Skeletal muscle satellite cell (primary cell): ENCODE results near the gene TAF4.

Source experiments
- H3K27me3 ChIP-seq: 2 replicates; pipeline ENCODE4 v1.7.0; 2013; ENCODE audit warnings: low read length; ENCODE audit not compliant: control insufficient read depth, insufficient read depth
- H3K36me3 ChIP-seq: 2 replicates; pipeline ENCODE4 v1.7.0; 2013; ENCODE audit warnings: mild to moderate bottlenecking, control low read depth, low read length; ENCODE audit not compliant: insufficient read depth
- H3K4me1 ChIP-seq: 2 replicates; pipeline ENCODE4 v1.7.0; 2013; ENCODE audit warnings: low read length; ENCODE audit not compliant: control insufficient read depth, insufficient read depth
- H3K4me2 ChIP-seq: 2 replicates; pipeline ENCODE4 v1.7.0; 2013; ENCODE audit warnings: mild to moderate bottlenecking, low read length
- H3K4me3 ChIP-seq: 2 replicates; pipeline ENCODE4 v1.7.0; 2013; ENCODE audit warnings: low read length
- H3K9ac ChIP-seq: 2 replicates; pipeline ENCODE4 v1.7.0; 2013; ENCODE audit warnings: mild to moderate bottlenecking, low read depth, low read length, moderate library complexity
- H3K9me3 ChIP-seq: replicated peaks from 2 replicates; pipeline ENCODE4 v1.7.0; 2013; ENCODE audit warnings: mild to moderate bottlenecking, control low read depth, low read length

Gene TAF4

GRCh38 chr20:62023935-62024334, 41.7 kb downstream of the TAF4 start:
- H3K9ac ChIP-seq: no peak overlapping the region
- no peaks in the 10 kb centered on the region for H3K27me3 ChIP-seq
- no peak overlapping the region for H3K4me3 ChIP-seq
- H3K4me1 ChIP-seq: peaks cover 6% of the 10 kb centered on the region
- no peaks in the 10 kb centered on the region for H3K9me3 ChIP-seq
- no peaks in the 10 kb centered on the region for H3K36me3 ChIP-seq
- no peak overlapping the region for H3K4me2 ChIP-seq

- no peak overlapping the region for H3K4me3 ChIP-seq
- no peaks in the 10 kb centered on the region for H3K27me3 ChIP-seq
- H3K36me3 ChIP-seq: no peaks in the 10 kb centered on the region
- H3K4me1 ChIP-seq: peaks cover 6% of the 10 kb centered on the region
- no peaks in the 10 kb centered on the region for H3K9me3 ChIP-seq
- H3K4me2 ChIP-seq: no peak overlapping the region
- H3K9ac ChIP-seq: no peak overlapping the region
Observed at GRCh38 chr20:62022575-62023139, 43.0 kb downstream of the TAF4 start.

GRCh38 chr20:62021793-62022385, 43.8 kb downstream of the TAF4 start:
- Histone ChIP-seq H3K4me1 (peaks cover 6% of the 10 kb centered on the region), H3K9ac (no peak overlapping the region), H3K4me3 (no peak overlapping the region), H3K36me3 (no peaks in the 10 kb centered on the region), H3K9me3 (no peaks in the 10 kb centered on the region), H3K4me2 (peak overlapping the region; percentile 27), H3K27me3 (no peaks in the 10 kb centered on the region)

GRCh38 chr20:62020935-62021701, 44.6 kb downstream of the TAF4 start:
- Histone ChIP-seq H3K4me2 (peak overlapping the region; percentile 20), H3K4me3 (no peak overlapping the region), H3K9me3 (no peaks in the 10 kb centered on the region), H3K27me3 (no peaks in the 10 kb centered on the region), H3K9ac (no peak overlapping the region), H3K36me3 (no peaks in the 10 kb centered on the region), H3K4me1 (peaks cover 6% of the 10 kb centered on the region)

- H3K4me1 ChIP-seq: peaks cover 6% of the 10 kb centered on the region
- no peaks in the 10 kb centered on the region for H3K27me3 ChIP-seq
- no peaks in the 10 kb centered on the region for H3K9me3 ChIP-seq
- H3K4me3 ChIP-seq: no peak overlapping the region
- no peak overlapping the region for H3K4me2 ChIP-seq
- no peak overlapping the region for H3K9ac ChIP-seq
- no peaks in the 10 kb centered on the region for H3K36me3 ChIP-seq
Observed at GRCh38 chr20:62019881-62020492, 45.7 kb downstream of the TAF4 start.

GRCh38 chr20:62019144-62019805, 46.4 kb downstream of the TAF4 start:
- Histone ChIP-seq H3K4me3 (no peak overlapping the region), H3K4me1 (peaks cover 6% of the 10 kb centered on the region), H3K36me3 (no peaks in the 10 kb centered on the region), H3K4me2 (peak overlapping the region; percentile 40), H3K27me3 (no peaks in the 10 kb centered on the region), H3K9ac (no peak overlapping the region), H3K9me3 (no peaks in the 10 kb centered on the region)

- Histone ChIP-seq H3K4me2 (peak overlapping the region; percentile 40), H3K9me3 (no peaks in the 10 kb centered on the region), H3K4me1 (peaks cover 6% of the 10 kb centered on the region), H3K27me3 (no peaks in the 10 kb centered on the region), H3K36me3 (no peaks in the 10 kb centered on the region), H3K4me3 (no peak overlapping the region), H3K9ac (no peak overlapping the region)
Observed at GRCh38 chr20:62018437-62019143, 47.1 kb downstream of the TAF4 start.

- Histone ChIP-seq H3K9me3 (no peaks in the 10 kb centered on the region), H3K4me1 (no peaks in the 10 kb centered on the region), H3K4me3 (no peak overlapping the region), H3K4me2 (no peak overlapping the region), H3K36me3 (peaks cover 4% of the 10 kb centered on the region), H3K27me3 (no peaks in the 10 kb centered on the region), H3K9ac (no peak overlapping the region)
Observed at GRCh38 chr20:62015540-62016288, 50.0 kb downstream of the TAF4 start.

- H3K4me3 ChIP-seq: no peak overlapping the region
- no peaks in the 10 kb centered on the region for H3K4me1 ChIP-seq
- no peak overlapping the region for H3K9ac ChIP-seq
- no peak overlapping the region for H3K4me2 ChIP-seq
- H3K9me3 ChIP-seq: no peaks in the 10 kb centered on the region
- peaks cover 4% of the 10 kb centered on the region for H3K36me3 ChIP-seq
- H3K27me3 ChIP-seq: no peaks in the 10 kb centered on the region
Observed at GRCh38 chr20:62014889-62015537, 50.7 kb downstream of the TAF4 start.

- Histone ChIP-seq H3K27me3 (no peaks in the 10 kb centered on the region), H3K4me1 (no peaks in the 10 kb centered on the region), H3K9ac (no peak overlapping the region), H3K4me2 (no peak overlapping the region), H3K4me3 (no peak overlapping the region), H3K9me3 (no peaks in the 10 kb centered on the region), H3K36me3 (peaks cover 4% of the 10 kb centered on the region)
Observed at GRCh38 chr20:62014488-62014775, 51.2 kb downstream of the TAF4 start.
